ENCODE measurements around the gene DCLRE1A.

DCLRE1A gene

DNA sequence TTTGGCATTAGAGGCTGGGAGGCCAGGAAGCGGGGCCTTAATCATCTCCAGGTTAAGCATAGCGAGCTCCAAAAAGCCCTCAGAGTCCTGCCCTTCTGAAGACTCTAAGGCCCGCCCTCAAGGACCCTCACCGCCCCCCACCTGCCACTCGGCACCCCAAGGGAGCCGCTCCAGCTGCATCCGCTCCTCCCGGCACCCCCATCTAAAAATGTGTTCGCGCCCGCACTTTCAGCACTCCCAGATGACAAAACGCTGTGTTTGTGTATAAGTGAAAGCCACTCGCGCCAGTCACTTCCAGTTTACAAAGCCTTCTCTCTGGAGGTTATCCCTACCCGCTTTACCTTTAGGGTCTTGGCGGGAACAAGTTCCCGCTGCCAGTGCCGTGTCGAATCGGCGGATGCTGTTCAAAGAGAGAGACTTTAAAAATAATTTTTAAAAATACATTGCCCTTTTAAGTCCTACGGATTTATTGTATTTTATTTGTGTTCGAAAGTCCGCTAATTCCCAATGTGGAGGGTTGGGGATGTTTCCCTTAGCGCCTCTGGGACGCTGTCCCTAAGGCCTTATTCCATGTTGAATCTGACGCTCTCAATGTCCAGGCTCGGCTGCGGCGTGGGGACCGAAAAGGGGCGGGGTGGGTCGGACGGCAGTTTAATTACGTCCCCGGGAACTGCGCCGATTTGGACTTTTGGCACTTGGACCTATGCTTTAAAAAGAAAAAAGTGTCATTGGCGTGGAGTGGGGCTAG, at the start of gene DCLRE1A, which contains the start of gene NHLRC2:
Gene DCLRE1A (minus strand): TSS at position 70 of the 748 bp plus-strand sequence. CDS start 900 bp downstream, outside the sequence.
Gene NHLRC2 (plus strand): TSS at position 649 of the 748 bp plus-strand sequence. CDS start 212 bp downstream, outside the sequence.
- TF ChIP-seq, protein P1, sequence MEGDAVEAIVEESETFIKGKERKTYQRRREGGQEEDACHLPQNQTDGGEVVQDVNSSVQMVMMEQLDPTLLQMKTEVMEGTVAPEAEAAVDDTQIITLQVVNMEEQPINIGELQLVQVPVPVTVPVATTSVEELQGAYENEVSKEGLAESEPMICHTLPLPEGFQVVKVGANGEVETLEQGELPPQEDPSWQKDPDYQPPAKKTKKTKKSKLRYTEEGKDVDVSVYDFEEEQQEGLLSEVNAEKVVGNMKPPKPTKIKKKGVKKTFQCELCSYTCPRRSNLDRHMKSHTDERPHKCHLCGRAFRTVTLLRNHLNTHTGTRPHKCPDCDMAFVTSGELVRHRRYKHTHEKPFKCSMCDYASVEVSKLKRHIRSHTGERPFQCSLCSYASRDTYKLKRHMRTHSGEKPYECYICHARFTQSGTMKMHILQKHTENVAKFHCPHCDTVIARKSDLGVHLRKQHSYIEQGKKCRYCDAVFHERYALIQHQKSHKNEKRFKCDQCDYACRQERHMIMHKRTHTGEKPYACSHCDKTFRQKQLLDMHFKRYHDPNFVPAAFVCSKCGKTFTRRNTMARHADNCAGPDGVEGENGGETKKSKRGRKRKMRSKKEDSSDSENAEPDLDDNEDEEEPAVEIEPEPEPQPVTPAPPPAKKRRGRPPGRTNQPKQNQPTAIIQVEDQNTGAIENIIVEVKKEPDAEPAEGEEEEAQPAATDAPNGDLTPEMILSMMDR (IDR thresholded peaks at IDR 0.05): no peak
- no peak for TF ChIP-seq ZFX (IDR thresholded peaks at IDR 0.05; ENCODE audit: borderline replicate concordance)
- peak within 1 kb of the TSS; percentile 87 for H3K27ac ChIP-seq

DNA sequence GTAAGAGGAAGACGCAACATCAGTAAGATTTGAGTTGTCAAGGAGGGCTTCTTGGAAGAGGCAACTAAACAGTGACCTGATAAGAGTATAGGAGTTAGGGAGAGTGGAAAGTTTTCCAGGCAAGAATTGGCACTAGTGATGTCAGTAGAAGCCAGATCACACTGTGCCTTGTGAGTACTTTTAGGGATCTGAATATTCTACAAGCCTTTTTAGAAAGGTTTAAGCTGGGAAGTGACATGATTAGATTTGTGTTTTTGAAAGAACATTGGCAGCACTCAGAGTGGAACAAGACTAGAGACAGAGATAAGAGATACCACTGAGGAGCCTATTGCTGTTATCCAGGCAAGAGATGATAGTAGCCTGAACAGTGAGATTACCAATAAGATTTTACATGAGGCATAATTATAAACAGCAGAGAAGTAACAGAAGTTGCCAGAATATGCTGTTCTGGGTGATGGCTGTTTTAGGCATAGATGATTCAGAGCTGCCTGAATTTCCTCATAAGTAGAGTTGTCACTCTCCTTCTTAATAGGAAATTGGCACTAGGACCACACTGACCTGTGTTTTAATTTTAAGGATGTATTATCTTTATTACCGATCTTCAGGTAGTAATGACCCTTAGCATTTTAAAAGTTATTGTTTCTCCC, 46.2 kb upstream of the DCLRE1A start:
- TF ChIP-seq, protein P1 (IDR thresholded peaks at IDR 0.05): no peak
- no peak for TF ChIP-seq ZFX (IDR thresholded peaks at IDR 0.05; ENCODE audit: borderline replicate concordance)
- no peak overlapping the region for H3K27ac ChIP-seq

DNA sequence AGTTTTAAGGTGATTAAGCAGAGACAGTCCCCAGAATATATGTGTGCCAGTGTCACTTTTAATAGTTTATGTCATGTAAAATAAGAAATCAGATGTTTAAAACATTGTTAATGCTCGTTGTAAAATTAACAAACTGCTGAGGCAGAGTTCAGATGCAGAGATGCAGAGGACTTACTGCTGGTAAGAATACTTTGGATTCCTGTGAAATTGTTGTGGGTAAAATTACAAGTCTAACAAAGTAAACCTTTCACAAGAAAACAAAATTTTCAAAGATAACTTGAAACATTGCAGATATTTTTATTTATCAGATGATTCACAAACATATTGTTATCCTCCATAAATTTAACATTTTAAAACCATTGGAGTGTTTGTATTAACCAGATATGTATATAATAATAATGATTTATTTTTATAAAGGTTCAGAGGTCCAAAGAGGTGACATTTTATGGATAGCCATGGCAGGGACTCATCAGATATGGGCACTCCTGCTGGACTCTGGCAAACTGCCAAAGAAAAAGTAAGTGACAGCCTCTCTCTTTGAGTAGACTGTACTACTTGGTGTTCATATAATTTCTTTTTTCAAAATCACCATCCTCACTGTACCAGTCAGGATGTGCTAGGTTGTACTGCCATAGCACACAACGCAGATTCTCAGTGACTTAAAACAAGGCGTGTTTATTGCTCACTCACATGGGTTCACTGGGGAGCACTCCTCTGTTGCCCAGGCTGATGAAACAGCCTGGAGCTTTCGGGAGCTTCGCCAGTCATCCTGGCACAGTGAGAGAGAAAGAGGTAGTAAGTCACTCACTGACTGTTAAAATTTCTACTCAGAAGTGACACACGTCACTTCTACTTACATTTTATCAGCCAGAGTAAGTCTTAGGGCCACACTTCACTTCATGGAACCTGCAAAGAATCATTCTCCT, 44.1 kb upstream of the DCLRE1A start:
- TF ChIP-seq, protein P1 (IDR thresholded peaks at IDR 0.05): no peak
- TF ChIP-seq ZFX (IDR thresholded peaks at IDR 0.05; ENCODE audit: borderline replicate concordance): no peak
- H3K27ac ChIP-seq: no peak overlapping the region

DNA sequence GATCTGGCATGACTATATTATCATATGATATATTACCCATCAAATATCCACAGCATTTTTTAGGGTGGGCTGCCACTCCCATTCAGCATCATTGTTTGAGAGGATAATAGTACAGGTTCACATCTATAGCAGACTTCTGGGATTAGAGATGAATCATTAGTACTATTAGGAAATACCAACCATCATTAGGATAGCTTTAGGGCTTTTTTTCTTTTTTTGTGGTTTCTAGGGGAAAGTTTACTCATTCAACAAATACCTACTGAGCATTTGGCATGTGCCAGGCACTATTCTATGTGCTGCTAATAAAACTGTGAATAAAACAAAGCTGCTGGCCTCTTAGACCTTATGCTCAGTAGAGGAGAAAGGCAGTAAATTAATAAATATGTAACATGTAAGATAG, 41.1 kb upstream of the DCLRE1A start:
- no peak overlapping the region for H3K27ac ChIP-seq
- no peak for TF ChIP-seq ZFX (IDR thresholded peaks at IDR 0.05; ENCODE audit: borderline replicate concordance)
- TF ChIP-seq, protein P1 (IDR thresholded peaks at IDR 0.05): no peak

DNA sequence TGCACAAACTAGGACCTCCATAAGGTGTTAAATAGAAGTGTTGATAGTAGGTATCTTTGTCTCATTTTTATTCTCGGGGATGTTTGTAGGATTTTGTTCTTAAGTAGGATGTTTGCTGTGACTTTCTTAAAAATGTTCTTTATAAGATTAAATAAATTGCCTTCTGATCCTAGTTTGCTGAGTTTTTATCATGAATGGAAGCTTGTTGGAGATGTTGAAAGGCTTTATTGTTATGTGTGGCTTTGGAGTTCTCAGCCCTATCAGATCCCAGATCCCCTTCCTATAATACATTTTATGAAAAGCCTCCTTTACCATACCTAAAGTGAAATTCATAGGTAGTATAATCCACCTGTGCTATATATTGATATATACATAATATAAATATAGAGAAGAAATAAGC, 40.7 kb upstream of the DCLRE1A start:
- TF ChIP-seq ZFX (IDR thresholded peaks at IDR 0.05; ENCODE audit: borderline replicate concordance): no peak
- TF ChIP-seq, protein P1 (IDR thresholded peaks at IDR 0.05): no peak
- H3K27ac ChIP-seq: no peak overlapping the region

DNA sequence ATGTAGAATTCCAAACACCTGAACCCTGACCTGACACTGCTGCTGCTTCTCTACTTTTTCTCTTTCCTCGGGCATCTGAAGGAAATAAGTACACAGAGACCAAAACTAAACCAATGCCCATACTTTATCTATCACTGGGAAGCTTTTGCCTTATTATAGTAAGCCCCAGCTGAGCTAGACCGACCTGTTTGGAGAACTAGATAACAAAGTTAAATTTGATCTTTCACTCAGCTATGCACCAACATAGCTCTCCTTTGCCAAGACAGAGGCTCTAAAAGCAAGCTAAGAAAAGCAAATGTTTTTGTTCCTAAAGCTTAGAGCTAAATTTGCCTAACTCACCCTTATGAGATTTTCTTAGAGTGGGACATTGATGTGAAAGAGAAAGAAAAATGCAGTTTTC, 39.7 kb upstream of the DCLRE1A start:
- no peak overlapping the region for H3K27ac ChIP-seq
- TF ChIP-seq, protein P1 (IDR thresholded peaks at IDR 0.05): no peak
- no peak for TF ChIP-seq ZFX (IDR thresholded peaks at IDR 0.05; ENCODE audit: borderline replicate concordance)
